Omental fat pad (tissue), 4 donors: ENCODE measurements around the gene KLC3. TPM values are rescaled to one million over a fixed set of nuclear protein-coding genes. Genes with fewer than 3 reads are reported as not detected.
A peak's percentile ranks its signal among the peaks of the same experiment; 100 is the strongest.

ENCODE experiments used
- ATAC-seq: fragments of 150-250 bp; one replicate; pipeline ENCODE4 v1.9.1; 2016; ENCODE audit warnings: mild to moderate bottlenecking, moderate library complexity; ENCODE audit not compliant: low FRiP score
- DNase-seq: peaks from one replicate; pipeline ENCODE4 v3.0.0-alpha.2; 2019; ENCODE audit warnings: low spot score
- total RNA-seq, 4 donors: library from RNA; depleted of rRNA; stranded (reverse); fragments of >200 nt; gene quantifications; one replicate each; pipeline ENCODE4 v1.1.0, GENCODE V29; 2016
- TF ChIP-seq, protein P1 (sequence below), 3 donors: fragments of 450-650 bp; IDR thresholded peaks; one replicate each; pipeline ENCODE4 v1.5.1; 2016 to 2017; ENCODE audit warnings: antibody characterized with exemption in 3 of 3, mild to moderate bottlenecking in 3 of 3, moderate library complexity in 2 of 3

KLC3 gene
- total RNA-seq, 4 donors from 2014 or later: 0.36 to 2.0 TPM; not detected in 2

DNA sequence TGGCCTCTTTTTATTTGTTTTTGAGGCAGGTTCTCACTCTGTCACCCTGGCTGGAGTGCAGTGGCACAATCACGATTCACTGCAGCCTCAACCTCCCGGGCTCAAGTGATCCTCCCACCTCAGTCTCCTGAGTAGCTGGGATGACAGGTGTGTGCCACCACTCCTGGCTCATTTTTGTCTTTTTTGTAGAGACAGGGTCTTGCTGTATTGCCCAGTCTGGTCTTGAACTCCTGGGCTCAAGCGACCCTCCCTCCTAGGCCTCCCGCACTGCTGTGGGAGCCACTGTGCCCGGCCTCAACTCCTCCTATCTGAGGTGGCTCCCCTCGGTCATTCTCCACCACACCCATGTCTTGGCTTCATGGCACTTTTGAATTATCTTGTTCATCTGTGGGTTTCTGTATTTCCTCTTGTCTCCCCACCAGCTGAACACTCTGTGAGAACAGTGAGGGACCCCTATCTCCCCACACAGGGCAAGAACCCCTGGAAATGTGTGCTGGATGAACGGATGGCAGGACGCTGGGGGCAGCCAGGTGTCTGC is 25.8 kb upstream of the KLC3 start:
- TF ChIP-seq, protein P1, sequence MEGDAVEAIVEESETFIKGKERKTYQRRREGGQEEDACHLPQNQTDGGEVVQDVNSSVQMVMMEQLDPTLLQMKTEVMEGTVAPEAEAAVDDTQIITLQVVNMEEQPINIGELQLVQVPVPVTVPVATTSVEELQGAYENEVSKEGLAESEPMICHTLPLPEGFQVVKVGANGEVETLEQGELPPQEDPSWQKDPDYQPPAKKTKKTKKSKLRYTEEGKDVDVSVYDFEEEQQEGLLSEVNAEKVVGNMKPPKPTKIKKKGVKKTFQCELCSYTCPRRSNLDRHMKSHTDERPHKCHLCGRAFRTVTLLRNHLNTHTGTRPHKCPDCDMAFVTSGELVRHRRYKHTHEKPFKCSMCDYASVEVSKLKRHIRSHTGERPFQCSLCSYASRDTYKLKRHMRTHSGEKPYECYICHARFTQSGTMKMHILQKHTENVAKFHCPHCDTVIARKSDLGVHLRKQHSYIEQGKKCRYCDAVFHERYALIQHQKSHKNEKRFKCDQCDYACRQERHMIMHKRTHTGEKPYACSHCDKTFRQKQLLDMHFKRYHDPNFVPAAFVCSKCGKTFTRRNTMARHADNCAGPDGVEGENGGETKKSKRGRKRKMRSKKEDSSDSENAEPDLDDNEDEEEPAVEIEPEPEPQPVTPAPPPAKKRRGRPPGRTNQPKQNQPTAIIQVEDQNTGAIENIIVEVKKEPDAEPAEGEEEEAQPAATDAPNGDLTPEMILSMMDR (IDR thresholded peaks at IDR 0.05): no peak
- no peak for DNase-seq
- ATAC-seq: no peak

DNA sequence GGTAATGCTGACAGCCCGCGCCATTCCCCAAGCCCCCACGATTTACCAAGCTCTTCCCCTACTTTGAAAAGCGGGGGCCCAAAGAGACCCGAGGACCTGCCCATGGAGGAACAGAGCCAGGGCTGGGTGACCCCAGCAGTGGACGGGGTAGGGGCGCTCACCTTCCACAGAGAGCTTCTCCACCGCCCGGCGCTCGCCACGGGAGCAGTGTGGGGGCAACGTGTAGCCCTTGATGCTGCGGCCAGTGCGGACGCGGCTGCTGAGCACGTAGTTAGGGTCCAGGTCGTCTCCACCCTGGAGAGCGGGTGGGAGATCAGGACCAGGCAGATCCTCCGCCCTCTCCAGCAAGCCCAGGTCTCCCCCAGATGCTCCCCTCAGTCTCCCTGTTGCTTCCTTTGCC is 25.2 kb upstream of the KLC3 start:
- TF ChIP-seq, protein P1 (IDR thresholded peaks at IDR 0.05): no peak
- ATAC-seq (peak; percentile 39), DNase-seq (no peak)

DNA sequence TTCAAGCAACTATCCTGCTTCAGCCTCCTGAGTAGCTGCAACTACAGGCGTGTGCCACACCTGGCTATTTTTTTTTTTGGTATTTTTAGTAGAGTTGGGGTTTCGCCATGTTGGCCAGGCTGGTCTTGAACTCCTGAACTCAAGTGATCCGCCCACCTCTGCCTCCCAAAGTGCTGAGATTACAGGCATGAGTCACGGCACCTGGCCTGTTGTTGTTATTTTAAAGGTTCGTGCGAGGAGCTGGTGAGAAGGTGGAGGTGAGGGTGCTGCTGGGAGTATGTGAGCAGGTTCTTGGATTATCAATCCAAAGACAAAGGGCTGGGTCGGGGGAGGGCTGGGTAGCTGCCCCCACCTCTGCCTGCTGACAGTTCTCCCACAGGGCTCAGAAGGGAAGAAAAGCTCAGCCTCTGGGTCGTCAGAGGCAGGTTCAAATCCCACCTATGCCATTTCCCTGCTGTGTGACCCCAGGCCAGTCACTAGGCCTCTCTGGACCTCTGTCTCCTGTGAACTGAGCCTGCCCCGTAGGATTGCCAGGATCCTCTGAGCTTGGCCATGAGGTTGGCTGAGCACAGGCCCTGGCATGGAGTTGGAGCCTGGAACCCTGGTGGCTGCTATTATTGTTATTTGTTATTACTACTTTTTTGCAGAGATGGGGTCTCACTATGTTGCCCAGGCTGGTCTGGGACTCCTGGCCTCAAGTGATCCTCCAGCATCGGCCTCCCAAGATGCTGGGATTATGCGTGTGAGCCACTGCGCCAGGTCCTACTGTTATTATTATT is 19.4 kb upstream of the KLC3 start:
- ATAC-seq (no peak), DNase-seq (no peak)

DNA sequence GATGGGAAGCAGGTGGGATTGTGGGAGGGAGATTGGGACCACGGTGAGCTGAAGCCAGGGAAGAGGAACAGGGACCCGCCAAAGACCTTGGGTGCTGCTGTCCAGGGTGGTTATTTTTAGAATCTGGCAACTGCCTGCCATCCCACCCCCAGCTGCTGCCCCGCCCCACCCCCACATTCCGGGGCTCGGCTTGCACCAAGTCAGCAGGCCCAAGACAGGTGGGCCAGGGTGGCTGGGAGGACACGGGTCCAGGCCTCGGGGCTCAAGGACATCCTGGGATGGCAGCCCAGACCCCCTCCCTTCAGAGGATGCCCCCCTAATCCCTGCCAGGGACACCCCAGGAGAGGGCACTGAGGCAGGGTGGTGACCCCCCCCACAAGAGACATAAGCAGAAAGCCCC is 18.7 kb upstream of the KLC3 start:
- DNase-seq (no peak), ATAC-seq (no peak)
- TF ChIP-seq, protein P1 (IDR thresholded peaks at IDR 0.05): no peak

More for the DNA sequence above, 19.4 kb upstream of the KLC3 start:
- TF ChIP-seq, protein P1 (IDR thresholded peaks at IDR 0.05): no peak

DNA sequence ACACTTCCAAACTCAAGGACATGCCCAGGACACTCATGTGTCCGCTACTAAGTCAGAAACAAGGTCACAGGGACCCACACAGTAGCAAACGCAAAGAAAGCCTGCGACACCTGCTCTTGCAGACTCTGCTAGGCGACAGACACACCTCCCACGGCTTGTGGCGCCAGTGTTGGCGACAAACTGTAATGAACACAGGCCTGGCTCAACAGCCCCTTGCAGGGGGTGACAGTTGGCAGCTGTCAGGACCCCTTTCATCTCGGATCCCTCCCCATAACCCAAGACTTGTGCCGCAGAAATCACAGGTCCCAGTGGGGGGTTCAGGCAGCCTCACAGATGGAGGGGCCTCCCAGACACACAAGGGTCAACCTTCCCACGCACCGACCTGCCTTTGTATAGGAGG is 18.2 kb upstream of the KLC3 start:
- DNase-seq (no peak), ATAC-seq (no peak)
- TF ChIP-seq, protein P1 (IDR thresholded peaks at IDR 0.05): no peak

DNA sequence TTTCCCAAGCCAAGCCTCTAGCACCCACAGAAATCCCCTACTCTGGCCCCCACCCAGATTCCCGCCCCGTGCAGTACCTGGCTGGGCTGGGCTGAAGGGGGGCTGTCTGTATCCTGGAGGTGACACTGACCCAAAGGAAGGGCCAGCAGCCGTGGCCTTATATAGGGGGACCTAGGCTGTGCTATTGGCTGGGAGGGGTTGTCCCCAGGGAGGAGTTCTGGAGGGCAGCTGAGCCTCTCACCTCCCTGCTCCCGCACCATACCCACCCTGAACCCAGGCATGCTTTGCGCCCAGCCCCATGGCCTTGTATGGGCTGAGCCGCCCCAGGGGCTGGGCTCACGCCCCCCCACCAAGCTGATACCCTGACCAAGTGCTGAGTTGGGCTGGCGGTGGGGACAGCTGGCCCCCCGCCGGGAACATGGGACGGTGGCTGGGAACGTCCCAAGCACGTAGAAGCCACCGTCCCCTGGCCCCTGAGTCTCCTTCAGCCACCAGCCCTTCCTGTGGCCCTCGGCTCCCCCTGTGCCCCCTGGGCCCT is 17.7 kb upstream of the KLC3 start, which contains the start of gene CKM:
Gene CKM (minus strand): TSS at position 132 of the 538 bp plus-strand sequence. CDS start 3,162 bp downstream, outside the sequence.
- ATAC-seq: no peak
- DNase-seq: no peak
- TF ChIP-seq, protein P1 (IDR thresholded peaks at IDR 0.05): no peak
